Activated naive CD8-positive, alpha-beta T cell treated with anti-CD3 and anti-CD28 coated beads for 36 hours (primary cell): Measurements from ENCODE around the gene TRIM39. TPM values are rescaled to one million over a fixed set of nuclear protein-coding genes. Genes with fewer than 3 reads are reported as not detected.
"Not testable (repeated sequence)": the region's sequence is repeated elsewhere in the genome, so short reads cannot be mapped to it uniquely, and the experiment has no call there.

ENCODE experiments used
- DNase-seq: peaks from one replicate; pipeline ENCODE4 v3.0.0; 2021
- H3K27ac Mint-ChIP-seq: one replicate; pipeline ENCODE4 v1.8.0; 2022; ENCODE audit warnings: mild to moderate bottlenecking, moderate library complexity, mixed read lengths
- H3K27me3 Mint-ChIP-seq: one replicate; pipeline ENCODE4 v1.8.0; 2022; ENCODE audit warnings: mild to moderate bottlenecking, mixed read lengths
- H3K36me3 Mint-ChIP-seq: one replicate; pipeline ENCODE4 v1.8.0; 2021; ENCODE audit warnings: mild to moderate bottlenecking, mixed read lengths
- H3K4me1 Mint-ChIP-seq: one replicate; pipeline ENCODE4 v1.8.0; 2021; ENCODE audit warnings: mixed read lengths
- H3K4me3 Mint-ChIP-seq: one replicate; pipeline ENCODE4 v1.8.0; 2022; ENCODE audit warnings: mild to moderate bottlenecking, moderate library complexity, mixed read lengths
- H3K9me3 Mint-ChIP-seq: one replicate; pipeline ENCODE4 v1.8.0; 2022; ENCODE audit warnings: mixed read lengths
- total RNA-seq, 2 experiments: library from RNA; stranded (reverse); gene quantifications; one replicate each; pipeline ENCODE4 v1.2.3, GENCODE V29; 2021

TRIM39 gene
- 10 to 100 TPM; 26.2 to 29.2 TPM for total RNA-seq

DNA sequence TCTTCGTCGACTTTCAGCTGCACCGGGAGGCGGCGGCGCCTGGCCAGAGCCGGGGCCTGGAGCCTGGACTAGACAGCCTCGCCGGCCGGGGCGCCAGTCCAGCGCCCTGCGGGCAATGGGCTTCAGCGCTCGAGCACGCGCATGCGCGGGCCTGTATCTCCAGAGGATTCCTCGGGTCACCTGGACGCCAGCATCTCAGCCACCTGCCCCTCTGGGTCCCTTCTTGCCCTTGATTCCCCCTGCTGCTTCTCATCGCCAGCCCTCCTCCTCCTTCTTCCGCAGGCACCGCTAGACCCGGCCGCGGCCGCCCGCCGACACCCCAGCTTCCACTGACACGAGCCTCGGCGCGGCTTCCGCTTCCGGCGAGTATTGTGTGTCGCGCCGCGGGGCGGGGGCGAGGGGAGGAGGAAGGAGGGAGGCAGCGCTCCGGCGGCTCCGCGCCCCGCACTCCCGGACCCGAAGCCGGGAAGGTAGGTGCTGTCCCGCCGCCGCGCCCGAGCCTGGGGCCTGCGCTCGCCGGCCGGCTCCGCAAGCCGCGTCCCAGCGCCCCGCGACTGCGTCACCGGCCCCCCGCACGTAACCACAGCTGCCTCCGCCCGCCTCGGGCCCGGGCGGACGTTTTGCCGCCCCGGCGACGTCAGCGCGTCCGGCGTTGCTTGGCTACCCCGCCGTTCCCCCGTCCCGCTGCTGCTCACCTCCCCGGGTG, at the start of gene TRIM39:
TRIM39 (plus strand) TSS at position 402 of the 706 bp plus-strand sequence. CDS start 2,391 bp downstream, outside the sequence.
- Mint-ChIP-seq H3K27ac (peak within 1 kb of the TSS; percentile 99), H3K9me3 (peaks cover 4% of the 10 kb centered on the region), H3K4me1 (peaks cover 48% of the 10 kb centered on the region), H3K4me3 (peak within 1 kb of the TSS; percentile 95), H3K36me3 (peaks cover 53% of the 10 kb centered on the region), H3K27me3 (no peaks in the 10 kb centered on the region)
- peak; percentile 89 for DNase-seq

DNA sequence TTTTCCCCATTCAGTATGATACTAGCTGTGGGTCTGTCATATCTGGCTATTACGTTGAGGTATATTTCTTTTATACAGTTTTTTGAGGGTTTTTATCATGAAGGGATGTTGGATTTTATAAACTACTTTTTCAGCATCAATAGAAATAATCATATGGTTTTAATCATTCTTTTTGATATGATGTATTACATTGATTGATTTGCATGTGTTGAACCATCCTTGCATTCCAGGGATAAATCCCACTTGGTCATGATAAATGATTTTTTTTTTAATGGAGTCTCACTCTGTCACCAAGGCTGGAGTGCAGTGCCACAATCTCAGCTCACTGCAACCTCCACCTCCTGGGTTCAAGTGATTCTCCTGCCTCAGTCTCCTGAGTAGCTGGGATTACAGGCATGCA, 45.7 kb upstream of the TRIM39 start:
- H3K4me3 Mint-ChIP-seq, H3K4me1 Mint-ChIP-seq, H3K27ac Mint-ChIP-seq, DNase-seq, H3K27me3 Mint-ChIP-seq: not testable (repeated sequence)
- Mint-ChIP-seq H3K36me3 (peaks cover 29% of the 10 kb centered on the region), H3K9me3 (peaks cover 75% of the 10 kb centered on the region)

DNA sequence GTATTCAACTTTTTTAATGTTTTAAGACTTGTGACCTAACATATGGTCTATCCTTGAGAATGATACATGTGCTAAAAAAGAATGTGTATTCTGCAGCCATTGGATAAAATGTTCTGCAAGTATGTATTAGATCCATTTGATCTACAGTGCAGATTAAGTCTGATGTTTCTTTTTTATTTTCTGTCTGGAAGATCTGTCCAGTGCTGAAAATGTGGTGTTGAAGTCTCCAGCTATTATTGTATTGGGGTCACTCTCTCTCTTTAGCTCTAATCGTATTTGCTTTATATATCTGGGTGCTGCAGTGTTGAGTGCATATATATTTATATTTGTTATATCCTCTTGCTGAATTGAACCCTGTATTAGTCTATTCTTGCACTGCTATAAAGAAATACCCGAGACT, 44.2 kb upstream of the TRIM39 start:
- no peak for DNase-seq
- Mint-ChIP-seq H3K36me3 (peaks cover 36% of the 10 kb centered on the region), H3K27ac (no peak overlapping the region), H3K9me3 (peaks cover 80% of the 10 kb centered on the region), H3K4me1 (no peaks in the 10 kb centered on the region), H3K4me3 (no peak overlapping the region), H3K27me3 (no peaks in the 10 kb centered on the region)

DNA sequence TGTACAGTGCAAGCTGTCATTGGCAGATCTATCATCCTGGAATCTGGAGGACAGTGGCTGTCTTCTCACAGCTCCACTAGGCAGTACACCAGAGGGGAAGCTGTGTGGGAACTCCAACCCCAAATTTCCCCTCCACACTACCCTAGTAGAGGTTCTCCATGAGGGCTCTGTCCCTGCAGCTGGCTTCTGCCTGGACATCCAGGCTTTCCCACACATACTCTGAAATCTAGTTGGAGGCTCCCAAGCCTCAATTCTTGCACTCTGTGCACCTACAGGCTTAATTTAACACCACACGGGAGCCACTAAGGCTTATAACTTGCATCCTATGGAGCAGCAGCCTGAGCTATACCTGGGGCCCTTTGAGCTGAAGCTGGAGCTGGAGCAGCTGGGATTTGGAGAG, 43.0 kb upstream of the TRIM39 start:
- no peaks in the 10 kb centered on the region for H3K27me3 Mint-ChIP-seq
- H3K9me3 Mint-ChIP-seq: peaks cover 82% of the 10 kb centered on the region
- H3K36me3 Mint-ChIP-seq: peaks cover 48% of the 10 kb centered on the region
- no peak for DNase-seq
- no peak overlapping the region for H3K27ac Mint-ChIP-seq
- H3K4me3 Mint-ChIP-seq: no peak overlapping the region
- no peaks in the 10 kb centered on the region for H3K4me1 Mint-ChIP-seq

DNA sequence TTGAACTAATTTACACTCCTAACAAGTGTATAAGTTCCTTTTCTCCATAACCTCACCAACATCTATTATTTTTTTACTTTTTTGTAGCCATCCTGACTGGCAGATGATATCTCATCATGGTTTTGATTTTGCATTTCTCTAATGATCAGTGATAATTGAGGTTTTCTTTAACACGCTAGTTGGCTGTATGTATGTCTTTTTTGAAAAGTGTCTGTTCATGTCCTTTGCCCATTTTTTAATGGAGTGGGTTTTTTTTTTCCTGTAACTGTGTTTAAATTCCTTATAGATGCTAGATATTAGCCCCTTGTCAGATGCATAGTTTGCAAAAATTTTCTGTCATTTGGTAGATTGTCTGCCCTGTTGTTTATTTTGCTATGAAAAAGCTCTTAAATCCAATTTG, 39.6 kb upstream of the TRIM39 start:
- Mint-ChIP-seq H3K27me3 (no peaks in the 10 kb centered on the region), H3K4me3 (no peak overlapping the region), H3K4me1 (no peaks in the 10 kb centered on the region), H3K27ac (no peak overlapping the region), H3K36me3 (peaks cover 69% of the 10 kb centered on the region), H3K9me3 (peaks cover 63% of the 10 kb centered on the region)
- no peak for DNase-seq

DNA sequence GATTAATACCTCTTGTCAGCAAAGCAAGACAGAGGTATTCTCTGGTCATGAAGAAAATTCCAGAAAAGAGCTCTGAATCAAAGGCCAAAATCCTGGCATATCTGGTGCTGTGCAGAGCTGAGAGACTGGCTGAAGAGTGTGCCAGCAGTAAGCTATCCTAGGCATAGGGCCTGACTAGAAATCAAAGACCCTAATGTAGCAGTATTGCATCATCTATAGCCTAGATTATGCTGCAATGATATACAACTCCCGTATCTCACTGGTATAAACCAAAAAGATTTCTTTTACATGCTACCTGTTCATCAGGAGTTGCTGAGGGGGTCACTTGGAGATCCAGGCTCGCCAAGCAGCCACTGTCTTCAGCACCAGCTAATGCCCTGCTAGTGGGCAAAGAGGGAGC, 30.9 kb upstream of the TRIM39 start:
- no peaks in the 10 kb centered on the region for H3K4me1 Mint-ChIP-seq

DNA sequence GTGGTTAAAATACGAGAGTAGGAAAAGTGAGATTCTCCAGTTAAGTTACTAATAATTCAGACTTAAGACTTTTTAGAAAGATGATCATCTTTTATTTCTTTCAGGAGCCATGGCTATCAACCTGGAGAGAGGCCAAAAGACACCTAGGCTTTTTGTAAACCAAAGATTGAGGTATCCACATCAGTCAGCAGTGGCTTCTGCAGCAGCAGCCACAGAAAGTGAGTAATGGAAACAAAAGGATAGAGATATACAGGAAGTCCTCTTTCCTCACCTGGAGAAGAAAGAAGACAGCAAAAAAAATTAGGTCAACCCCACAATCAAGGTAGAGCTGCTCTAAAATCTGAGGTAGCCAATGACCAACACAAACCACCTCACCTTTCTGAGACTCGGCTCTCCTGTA, 22.7 kb upstream of the TRIM39 start:
- no peaks in the 10 kb centered on the region for H3K27me3 Mint-ChIP-seq
- peaks cover 36% of the 10 kb centered on the region for H3K4me1 Mint-ChIP-seq
- H3K4me3 Mint-ChIP-seq: no peak overlapping the region
- DNase-seq: no peak
- peak overlapping the region; percentile 52 for H3K27ac Mint-ChIP-seq
- peaks cover 83% of the 10 kb centered on the region for H3K36me3 Mint-ChIP-seq
- peaks cover 12% of the 10 kb centered on the region for H3K9me3 Mint-ChIP-seq

More for the DNA sequence above, 30.9 kb upstream of the TRIM39 start:
- Mint-ChIP-seq H3K4me3 (no peak overlapping the region), H3K27me3 (no peaks in the 10 kb centered on the region), H3K9me3 (peaks cover 7% of the 10 kb centered on the region), H3K27ac (peak overlapping the region; percentile 40), H3K36me3 (peaks cover 56% of the 10 kb centered on the region)
- DNase-seq: no peak

DNA sequence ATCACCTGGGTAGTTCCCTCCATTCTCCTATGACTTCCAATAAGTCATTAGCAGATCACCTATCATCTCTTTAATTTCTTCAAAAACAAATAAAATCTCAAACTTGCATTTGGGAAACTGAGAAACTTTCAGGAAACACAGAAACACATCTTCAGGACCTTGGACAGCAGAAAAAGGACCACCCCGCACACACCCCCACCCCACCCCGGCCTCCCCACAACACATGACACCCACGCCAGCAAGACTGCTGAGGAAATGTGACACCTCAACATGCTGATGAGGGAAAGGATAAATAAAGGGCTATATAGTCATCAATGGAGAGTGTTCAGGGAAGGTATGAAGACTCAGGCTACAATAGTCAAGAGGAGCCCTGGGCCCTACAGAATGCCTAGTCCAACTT, 15.6 kb upstream of the TRIM39 start:
- peaks cover 40% of the 10 kb centered on the region for H3K4me1 Mint-ChIP-seq
- no peak for DNase-seq
- no peak overlapping the region for H3K4me3 Mint-ChIP-seq
- no peaks in the 10 kb centered on the region for H3K9me3 Mint-ChIP-seq
- peaks cover 67% of the 10 kb centered on the region for H3K36me3 Mint-ChIP-seq
- no peak overlapping the region for H3K27ac Mint-ChIP-seq
- H3K27me3 Mint-ChIP-seq: no peaks in the 10 kb centered on the region

DNA sequence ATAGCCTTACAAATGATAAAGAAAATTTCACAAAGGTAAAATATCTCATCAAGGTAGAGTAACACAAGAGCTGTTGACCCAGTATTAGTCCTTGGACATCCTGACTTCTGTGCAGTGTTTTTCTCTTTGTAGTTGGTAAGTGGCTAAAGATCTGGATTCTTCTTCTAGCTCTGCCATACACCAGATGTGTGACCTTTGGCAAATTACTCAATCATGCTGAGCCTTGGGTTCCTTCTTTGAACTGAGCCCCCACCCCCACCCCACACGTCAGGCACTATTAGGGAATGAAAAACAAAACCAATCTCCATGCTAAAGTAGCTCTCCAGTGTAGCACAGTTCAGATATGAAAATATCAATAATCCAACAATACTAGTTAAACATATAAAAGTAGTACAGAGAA, 15.1 kb upstream of the TRIM39 start:
- Mint-ChIP-seq H3K27me3 (no peaks in the 10 kb centered on the region), H3K27ac (no peak overlapping the region)

DNA sequence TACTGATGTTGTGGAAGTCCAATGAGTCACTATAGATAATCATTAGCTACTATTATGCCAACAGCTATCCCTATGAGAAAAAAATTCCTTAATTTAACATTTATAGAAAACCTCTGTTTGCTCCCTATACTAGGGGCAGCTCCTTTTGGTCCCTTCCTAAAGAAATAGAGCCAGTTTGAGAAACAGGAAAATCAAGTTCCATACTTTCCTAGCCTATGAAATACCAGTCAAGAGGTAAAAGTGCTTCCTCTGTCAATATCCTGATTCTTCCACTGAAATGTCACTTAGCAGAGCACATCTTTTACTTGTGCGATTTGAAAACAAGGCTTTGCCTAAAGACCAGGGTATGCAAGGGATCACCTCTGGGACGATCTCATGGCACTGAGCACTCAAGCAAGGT, 14.5 kb upstream of the TRIM39 start:
- H3K27ac Mint-ChIP-seq: no peak overlapping the region
- H3K4me3 Mint-ChIP-seq: no peak overlapping the region
- peaks cover 63% of the 10 kb centered on the region for H3K36me3 Mint-ChIP-seq
- no peaks in the 10 kb centered on the region for H3K9me3 Mint-ChIP-seq
- DNase-seq: no peak
- H3K4me1 Mint-ChIP-seq: peaks cover 34% of the 10 kb centered on the region
- no peaks in the 10 kb centered on the region for H3K27me3 Mint-ChIP-seq

More for the DNA sequence above, 15.1 kb upstream of the TRIM39 start:
- H3K4me1 Mint-ChIP-seq: peaks cover 39% of the 10 kb centered on the region
- no peaks in the 10 kb centered on the region for H3K9me3 Mint-ChIP-seq
- peaks cover 67% of the 10 kb centered on the region for H3K36me3 Mint-ChIP-seq
- H3K4me3 Mint-ChIP-seq: no peak overlapping the region
- DNase-seq: no peak

DNA sequence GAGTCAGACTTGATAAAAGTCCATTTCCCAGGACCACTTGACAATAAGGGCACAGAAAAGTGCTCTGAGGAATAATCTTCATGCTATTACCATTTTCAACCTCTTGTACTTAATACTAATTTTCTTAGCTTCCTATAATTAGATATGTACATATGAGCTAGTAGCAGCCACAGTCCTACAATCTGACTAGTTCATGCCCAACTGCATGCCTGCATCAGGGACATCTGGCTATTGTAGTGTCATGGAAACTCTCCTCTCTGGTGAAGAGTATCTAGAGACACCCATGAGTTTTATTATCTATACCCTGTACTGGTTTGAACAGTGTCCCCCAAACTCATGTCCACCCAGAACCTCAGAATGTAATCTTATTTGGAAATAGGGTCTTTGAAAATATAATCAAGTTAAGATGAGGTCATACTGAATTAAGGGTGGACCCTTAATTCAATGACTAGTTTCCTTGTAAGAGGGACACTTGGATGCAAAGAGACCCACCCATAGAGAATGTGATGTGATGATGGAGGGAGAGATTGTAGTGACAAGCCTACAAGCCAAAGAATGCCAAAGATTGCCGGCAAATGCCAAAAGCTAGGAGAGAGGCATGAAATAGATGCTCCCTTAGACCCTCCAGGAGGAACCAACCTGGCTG, 13.9 kb upstream of the TRIM39 start:
- no peaks in the 10 kb centered on the region for H3K9me3 Mint-ChIP-seq
- H3K4me3 Mint-ChIP-seq: no peak overlapping the region
- peaks cover 35% of the 10 kb centered on the region for H3K4me1 Mint-ChIP-seq
- no peak for DNase-seq
- no peak overlapping the region for H3K27ac Mint-ChIP-seq
- peaks cover 65% of the 10 kb centered on the region for H3K36me3 Mint-ChIP-seq
- no peaks in the 10 kb centered on the region for H3K27me3 Mint-ChIP-seq

DNA sequence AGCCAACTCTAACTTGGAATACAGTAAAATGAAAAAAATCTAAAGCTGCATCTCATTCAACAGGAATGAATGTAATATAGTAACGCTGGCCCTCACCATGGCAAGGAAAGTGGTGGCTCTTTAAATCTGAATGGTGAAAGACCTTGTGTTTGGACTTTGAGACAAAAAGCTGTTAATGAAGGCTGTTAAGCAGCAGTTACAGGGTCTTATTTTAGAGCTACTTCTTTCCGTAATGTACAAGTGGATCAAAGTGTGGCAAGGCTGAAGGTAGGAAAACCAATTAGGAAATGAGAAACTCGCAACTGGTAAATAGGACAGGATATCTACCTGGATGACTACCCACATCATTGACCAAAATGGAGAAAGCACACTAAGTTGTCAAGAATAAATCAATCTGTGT, 11.6 kb upstream of the TRIM39 start:
- DNase-seq: no peak
- no peak overlapping the region for H3K4me3 Mint-ChIP-seq
- no peaks in the 10 kb centered on the region for H3K27me3 Mint-ChIP-seq
- no peak overlapping the region for H3K27ac Mint-ChIP-seq
- peaks cover 60% of the 10 kb centered on the region for H3K36me3 Mint-ChIP-seq
- peaks cover 50% of the 10 kb centered on the region for H3K4me1 Mint-ChIP-seq
- H3K9me3 Mint-ChIP-seq: no peaks in the 10 kb centered on the region

DNA sequence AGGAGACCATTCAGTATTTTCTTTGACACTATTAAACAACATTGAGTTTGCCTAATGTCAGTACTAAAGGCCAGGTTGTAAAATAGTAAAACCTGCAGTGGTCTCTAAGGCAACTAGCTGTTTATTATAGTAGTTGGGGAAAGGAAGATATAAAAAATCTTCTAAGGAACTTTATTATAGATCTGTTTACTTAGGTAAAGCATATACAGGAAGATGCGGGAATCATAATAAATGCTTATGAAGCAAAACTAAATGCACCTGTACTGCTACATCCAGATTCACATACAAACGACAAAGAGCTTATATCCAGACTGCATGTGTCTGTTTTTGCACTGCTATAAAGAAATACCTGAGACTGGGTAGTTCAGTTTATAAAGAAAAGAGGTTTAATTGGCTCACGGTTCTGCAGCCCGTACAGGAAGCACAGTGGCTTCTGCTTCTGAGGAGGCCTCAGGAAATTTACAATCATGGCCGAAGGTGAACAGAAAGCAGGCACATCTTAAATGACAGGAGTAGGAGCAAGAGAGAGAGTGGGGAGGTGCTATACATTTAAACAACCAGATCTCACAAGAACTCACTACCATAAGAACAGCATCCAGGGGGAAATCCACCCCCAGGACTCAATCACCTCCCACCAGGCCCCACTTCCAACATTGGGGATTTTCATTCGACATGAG, 8.7 kb upstream of the TRIM39 start:
- peaks cover 66% of the 10 kb centered on the region for H3K4me1 Mint-ChIP-seq
- H3K9me3 Mint-ChIP-seq: peaks cover 4% of the 10 kb centered on the region
- no peaks in the 10 kb centered on the region for H3K27me3 Mint-ChIP-seq
- H3K27ac Mint-ChIP-seq: peak overlapping the region; percentile 3
- H3K4me3 Mint-ChIP-seq: no peak overlapping the region
- H3K36me3 Mint-ChIP-seq: peaks cover 67% of the 10 kb centered on the region
- no peak for DNase-seq

DNA sequence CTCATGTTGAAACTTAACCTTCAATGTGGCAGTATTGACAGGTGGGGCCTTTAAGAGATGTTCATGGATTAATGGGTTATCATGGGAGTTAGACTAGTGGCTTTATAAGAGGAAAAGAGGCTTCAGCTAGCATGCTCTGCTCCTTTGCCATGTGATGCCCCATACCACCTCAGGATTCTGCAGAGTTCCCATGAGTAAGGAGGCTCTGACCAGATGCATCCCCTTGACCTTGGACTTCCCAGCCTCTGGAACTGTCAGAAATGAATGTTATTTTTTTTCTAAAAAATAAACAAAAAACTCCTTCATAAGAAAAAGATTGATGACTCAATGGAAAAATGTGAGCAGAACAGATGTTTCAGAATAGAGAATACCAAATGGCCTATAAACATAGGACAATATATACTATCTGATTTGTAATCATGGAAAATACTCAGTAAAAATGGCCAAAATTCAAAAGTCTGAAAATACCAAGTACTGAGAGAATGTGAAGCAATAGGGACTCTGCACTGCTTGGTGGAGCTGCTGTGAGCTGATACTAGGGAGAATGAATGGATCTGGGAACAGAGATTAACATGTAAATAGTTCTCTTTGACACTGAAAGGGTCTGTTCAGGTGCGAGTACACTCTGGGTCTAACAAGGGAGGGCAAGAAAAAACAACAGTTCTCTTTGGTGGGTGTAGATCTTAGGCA, 7.4 kb upstream of the TRIM39 start:
- Mint-ChIP-seq H3K27ac (no peak overlapping the region), H3K4me3 (no peak overlapping the region), H3K36me3 (peaks cover 63% of the 10 kb centered on the region), H3K9me3 (peaks cover 4% of the 10 kb centered on the region), H3K4me1 (peaks cover 71% of the 10 kb centered on the region), H3K27me3 (no peaks in the 10 kb centered on the region)
- DNase-seq: no peak
